Measurements from ENCODE around the gene SORL1. TPM values are rescaled to one million over a fixed set of nuclear protein-coding genes. Genes with fewer than 3 reads are reported as not detected.
A peak's percentile ranks its signal among the peaks of the same experiment; 100 is the strongest.

The SORL1 gene
- total and polyA plus RNA-seq, 2 of the 13 experiments (the other 11 are each of a cell fraction or from before 2014, with no cell fraction given): 21.3 to 148 TPM

DNA sequence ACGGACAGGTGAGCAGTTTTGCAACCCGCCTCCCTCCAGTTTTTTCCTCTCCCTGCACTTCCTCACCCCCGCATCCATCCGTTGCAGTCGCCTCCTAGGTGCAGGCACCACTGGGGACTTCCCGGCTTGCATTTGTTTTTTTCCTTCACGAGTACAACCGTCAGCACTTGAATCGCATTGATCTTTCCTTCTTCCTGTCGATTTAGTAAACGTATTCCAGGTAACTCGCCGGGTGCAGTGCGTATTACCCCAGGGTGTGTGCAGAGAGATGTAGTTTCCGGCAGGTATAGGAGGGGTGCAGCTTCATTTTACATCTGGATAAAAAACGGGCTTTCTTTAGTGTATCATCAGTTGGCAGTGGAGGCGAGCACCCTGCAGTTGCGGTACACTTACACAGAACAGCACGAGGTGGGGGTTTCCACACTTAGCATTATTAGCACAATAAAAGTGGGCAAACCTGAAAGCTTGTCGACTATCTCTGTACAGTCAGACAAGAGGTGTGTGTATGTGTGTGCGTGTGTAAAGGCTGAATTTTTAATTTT lies 566 bp downstream of the SORL1 start, which contains the start of gene SORL1-AS1 (continued):
- TF ChIP-seq ZNF878 (CRISPR knock-in tag; IDR thresholded peaks at IDR 0.05): peak; percentile 36; the same call in 1 of the 2 replicates
- TF ChIP-seq ZNF724P (CRISPR knock-in tag; IDR thresholded peaks at IDR 0.05; ENCODE audit: borderline replicate concordance): peak; percentile 39; the same call in 1 of the 2 replicates
- peak; percentile 9; the same call in 1 of the 2 replicates for TF ChIP-seq ZNF564 (CRISPR knock-in tag; IDR thresholded peaks at IDR 0.05)
- TF ChIP-seq ATF7-NPFF (CRISPR knock-in tag; IDR thresholded peaks at IDR 0.05; ENCODE audit: low read depth): 0 out of 2 replicates have a peak, but pooled peaks have one; percentile 3
- no peak for TF ChIP-seq ZNF598 (CRISPR knock-in tag; IDR thresholded peaks at IDR 0.05; ENCODE audit: borderline replicate concordance)
- TF ChIP-seq ZNF317 (CRISPR knock-in tag; IDR thresholded peaks at IDR 0.05): no peak
- no peak for TF ChIP-seq ELF4 (CRISPR knock-in tag; IDR thresholded peaks at IDR 0.05; ENCODE audit: borderline replicate concordance)
- TF ChIP-seq, protein P1, sequence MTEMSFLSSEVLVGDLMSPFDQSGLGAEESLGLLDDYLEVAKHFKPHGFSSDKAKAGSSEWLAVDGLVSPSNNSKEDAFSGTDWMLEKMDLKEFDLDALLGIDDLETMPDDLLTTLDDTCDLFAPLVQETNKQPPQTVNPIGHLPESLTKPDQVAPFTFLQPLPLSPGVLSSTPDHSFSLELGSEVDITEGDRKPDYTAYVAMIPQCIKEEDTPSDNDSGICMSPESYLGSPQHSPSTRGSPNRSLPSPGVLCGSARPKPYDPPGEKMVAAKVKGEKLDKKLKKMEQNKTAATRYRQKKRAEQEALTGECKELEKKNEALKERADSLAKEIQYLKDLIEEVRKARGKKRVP (CRISPR knock-in tag; IDR thresholded peaks at IDR 0.05): 0 out of 4 replicates have a peak, but pooled peaks of 1 of the 2 experiments have one; percentile 16
- TF ChIP-seq SMARCE1 (IDR thresholded peaks at IDR 0.05; ENCODE audit: borderline replicate concordance): no peak
- TF ChIP-seq KAT8 (CRISPR knock-in tag; IDR thresholded peaks at IDR 0.05): 0 out of 2 replicates have a peak, but pooled peaks have one; percentile 10
- TF ChIP-seq ZNF773 (CRISPR knock-in tag; IDR thresholded peaks at IDR 0.05; ENCODE audit: borderline replicate concordance): no peak
- peak; percentile 85; the same call in 1 of the 2 replicates for TF ChIP-seq HOXA7 (CRISPR knock-in tag; IDR thresholded peaks at IDR 0.05)
- TF ChIP-seq ARNT2 (CRISPR knock-in tag; IDR thresholded peaks at IDR 0.05; ENCODE audit: low read depth): peak; percentile 20; the same call in 1 of the 2 replicates
- TF ChIP-seq, protein P2, sequence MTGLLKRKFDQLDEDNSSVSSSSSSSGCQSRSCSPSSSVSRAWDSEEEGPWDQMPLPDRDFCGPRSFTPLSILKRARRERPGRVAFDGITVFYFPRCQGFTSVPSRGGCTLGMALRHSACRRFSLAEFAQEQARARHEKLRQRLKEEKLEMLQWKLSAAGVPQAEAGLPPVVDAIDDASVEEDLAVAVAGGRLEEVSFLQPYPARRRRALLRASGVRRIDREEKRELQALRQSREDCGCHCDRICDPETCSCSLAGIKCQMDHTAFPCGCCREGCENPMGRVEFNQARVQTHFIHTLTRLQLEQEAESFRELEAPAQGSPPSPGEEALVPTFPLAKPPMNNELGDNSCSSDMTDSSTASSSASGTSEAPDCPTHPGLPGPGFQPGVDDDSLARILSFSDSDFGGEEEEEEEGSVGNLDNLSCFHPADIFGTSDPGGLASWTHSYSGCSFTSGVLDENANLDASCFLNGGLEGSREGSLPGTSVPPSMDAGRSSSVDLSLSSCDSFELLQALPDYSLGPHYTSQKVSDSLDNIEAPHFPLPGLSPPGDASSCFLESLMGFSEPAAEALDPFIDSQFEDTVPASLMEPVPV (CRISPR knock-in tag; IDR thresholded peaks at IDR 0.05): no peak
- TF ChIP-seq ZEB1 (IDR thresholded peaks at IDR 0.05; ENCODE audit: insufficient replicate concordance, low read depth): peak; percentile 63
- no peak for TF ChIP-seq HNRNPH1 (optimal IDR thresholded peaks at IDR 0.05; ENCODE audit: low read depth, low read length)
- TF ChIP-seq BRCA1 (CRISPR knock-in tag; IDR thresholded peaks at IDR 0.05): 0 out of 2 replicates have a peak, but pooled peaks have one; percentile 0

Data from HepG2 (cell line).